HG03159 (cell line): ENCODE results near the gene FAM241A.
A peak's percentile ranks its signal among the peaks of the same experiment; 100 is the strongest.

Experiments used
- ATAC-seq: cut with Tn5 transposase; IDR thresholded peaks from one replicate; pipeline ENCODE4 v1.9.1; 2021; ENCODE audit warnings: mild to moderate bottlenecking, moderate library complexity; ENCODE audit not compliant: unreplicated experiment

The FAM241A gene

GRCh38 chr4:112210777-112211176 lies 65.5 kb downstream of the FAM241A start:
- no peak for ATAC-seq

GRCh38 chr4:112213091-112213490 lies 67.8 kb downstream of the FAM241A start:
- no peak for ATAC-seq

DNA sequence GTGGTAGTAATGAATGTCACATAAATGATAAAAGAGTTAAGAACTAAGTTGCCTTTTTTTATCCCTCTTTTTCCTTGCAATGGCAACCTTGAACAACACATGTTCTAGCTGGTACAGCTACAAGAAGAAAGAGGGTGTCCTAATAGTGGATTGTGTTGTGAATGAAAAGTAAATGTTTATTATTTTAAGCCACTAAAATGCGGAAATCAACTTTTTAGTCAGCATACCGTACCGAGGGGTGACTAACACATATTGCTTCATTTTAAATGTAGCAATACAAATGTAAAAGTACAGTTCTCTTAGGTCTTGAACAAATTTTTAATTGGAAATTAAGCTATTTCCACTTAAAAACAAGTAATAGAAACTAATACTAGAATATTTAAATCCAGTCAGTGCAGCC lies 68.6 kb downstream of the FAM241A start:
- no peak for ATAC-seq

- no peak for ATAC-seq
These were observed 69.4 kb downstream of the FAM241A start for GRCh38 chr4:112214390-112215264.

GRCh38 chr4:112219826-112220366 lies 74.6 kb downstream of the FAM241A start:
- no peak for ATAC-seq

GRCh38 chr4:112222219-112222955 lies 77.1 kb downstream of the FAM241A start:
- ATAC-seq: no peak

DNA sequence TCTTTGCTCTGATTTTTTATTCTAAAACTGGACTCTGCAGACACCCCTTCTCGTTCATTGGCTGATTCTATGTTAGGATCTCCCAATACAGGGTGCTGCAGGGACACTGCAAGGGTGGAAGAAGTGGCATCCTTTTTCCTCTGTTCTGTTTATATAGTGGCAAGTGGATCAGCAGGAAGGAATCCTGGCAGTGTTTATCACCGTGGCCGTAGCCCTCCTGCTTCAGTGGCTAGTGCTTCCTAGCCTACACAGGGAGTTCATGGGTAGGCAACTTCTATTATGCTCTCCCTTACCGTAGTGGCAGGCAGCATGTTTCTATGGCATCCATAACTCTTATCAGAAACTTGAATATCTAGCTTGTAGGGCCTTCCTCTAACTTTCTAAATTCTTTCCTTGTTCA lies 79.9 kb downstream of the FAM241A start:
- ATAC-seq: no peak

DNA sequence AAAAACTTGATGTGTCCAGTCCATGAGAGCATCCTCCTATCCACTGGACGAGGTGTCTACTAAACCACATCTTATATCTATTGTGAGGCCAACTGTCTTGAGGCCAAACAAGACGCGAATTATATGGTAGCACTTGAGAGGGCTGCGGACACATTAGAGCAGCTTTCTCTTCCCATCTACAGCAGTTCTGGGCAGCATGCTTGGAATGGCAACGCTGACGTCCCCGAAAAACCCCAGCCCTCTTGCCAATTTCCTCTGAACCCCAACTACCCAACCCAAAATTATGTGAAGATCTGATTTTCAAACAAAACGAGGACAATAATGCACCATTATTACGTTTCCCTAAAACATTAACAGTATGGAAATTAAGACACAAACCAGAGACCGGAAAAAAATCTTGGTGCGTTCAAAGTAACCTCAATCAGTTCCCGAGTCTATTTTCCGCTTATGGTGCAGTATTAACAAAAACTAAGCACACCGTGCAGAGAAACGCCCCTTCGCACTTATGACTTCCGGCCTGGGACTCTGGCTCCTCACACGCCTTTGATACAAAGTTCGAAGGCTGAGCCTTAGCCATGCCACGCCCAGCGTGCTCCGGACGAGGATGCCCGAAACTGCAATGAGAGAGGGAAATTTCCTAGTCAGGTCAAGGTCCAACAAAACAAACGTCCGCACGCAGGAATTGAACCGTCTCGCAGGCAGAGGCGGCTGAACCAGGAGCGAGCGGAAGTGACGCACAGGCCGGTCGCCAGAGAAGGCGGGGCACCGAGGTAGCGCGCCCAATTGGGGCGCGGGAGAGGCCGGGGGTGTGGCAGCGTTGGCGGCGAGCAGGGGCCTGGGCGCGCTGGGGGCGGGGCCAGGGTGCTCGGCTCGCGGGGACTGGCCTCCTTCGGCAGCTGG lies 85.9 kb downstream of the FAM241A start:
- peak; percentile 86 for ATAC-seq

DNA sequence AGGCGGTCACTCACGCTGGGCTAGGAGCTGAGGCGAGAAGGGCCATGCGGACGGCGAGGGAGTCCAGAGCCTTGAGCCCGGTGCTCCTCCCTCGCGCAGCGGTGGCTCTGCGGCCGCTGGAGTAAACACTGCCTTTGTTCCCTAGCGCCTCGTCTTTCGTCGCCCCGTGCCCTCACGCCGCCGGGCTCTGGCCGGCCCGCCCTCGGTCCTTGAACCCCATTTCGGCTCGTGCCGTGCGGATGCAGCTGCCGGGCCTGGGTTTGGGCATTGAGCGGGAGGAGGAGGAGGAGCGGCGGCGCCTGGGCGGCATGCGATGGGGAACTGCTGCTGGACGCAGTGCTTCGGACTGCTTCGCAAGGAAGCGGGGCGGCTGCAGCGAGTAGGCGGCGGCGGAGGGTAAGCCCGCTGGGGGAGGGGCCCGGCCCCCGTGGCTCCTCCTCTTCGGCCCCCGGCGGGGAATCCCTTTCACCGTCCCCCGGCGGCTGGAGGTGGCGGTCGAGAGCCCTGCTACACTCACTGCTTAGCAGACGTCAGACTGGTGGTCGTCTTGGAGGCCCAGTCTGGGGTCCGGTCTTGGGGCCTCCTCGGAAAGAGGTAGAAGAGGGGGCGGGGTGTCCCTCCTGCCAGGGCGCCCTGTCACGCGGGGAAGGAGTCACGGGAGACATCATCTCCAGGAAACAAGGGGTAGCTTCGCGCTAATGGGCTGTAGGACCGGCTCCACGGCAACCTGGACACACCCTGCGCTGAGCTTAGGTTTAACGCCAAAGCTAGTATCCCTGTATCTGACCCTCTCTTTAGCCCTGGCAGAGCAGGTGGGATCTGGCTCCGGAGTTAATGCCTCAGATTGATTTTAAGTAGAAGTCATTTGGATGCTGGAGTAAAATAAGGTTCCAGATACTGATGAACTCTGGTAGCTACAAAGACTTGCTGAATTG lies 86.8 kb downstream of the FAM241A start, which contains the start of gene AP1AR:
TSS of gene AP1AR (plus strand) at position 9 of the 935 bp plus-strand sequence. CDS start at position 314, 305 bp downstream.
- peak; percentile 68 for ATAC-seq

DNA sequence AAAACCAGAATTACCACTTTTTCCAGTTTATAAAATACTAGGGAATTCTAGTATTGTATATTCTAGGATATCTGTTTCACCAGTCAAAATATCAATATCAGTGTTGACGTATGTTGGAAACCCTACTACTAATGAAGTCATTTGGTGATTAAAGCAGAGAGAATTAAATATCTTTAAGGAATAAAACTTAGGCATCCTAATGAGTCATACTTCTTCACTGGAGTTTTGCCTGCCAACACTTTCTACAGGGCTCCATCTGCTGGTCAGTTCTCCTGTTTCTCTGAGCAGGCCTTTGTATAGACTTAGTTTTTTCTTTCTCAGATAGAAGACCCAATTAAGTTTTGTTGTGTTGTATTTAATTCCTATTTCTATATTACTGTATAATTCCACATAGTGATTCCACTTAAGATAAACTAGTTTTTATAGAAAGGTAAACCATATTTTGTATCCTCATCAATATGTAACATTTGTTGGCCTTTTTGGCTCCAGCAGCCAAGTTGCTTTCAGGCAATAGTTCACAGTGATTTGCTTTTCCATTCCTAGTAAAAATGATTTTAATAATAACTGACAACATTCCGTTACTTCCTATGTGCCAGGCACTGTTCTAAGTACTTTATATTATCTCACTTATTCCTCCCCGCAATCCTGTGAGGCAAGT lies 89.8 kb downstream of the FAM241A start:
- ATAC-seq: no peak

DNA sequence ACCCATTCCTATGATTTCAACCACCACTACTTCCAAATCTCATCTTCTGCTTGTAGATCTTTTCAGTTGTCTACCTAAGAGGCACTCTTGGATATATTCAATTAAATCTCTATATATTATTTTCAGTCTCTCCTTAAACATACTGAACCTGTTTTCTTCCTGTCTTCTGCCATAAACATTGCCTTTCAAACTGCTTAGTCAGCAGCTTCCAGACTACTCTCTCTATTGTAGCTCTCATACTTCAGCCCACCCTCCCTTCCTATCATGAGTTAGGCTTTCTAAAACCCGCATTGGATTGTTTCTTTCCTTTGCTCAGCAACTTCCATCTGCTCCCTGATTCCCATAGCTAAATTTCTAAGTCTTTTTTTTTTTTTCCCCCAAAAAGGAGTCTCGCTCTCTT lies 90.8 kb downstream of the FAM241A start:
- ATAC-seq: no peak

DNA sequence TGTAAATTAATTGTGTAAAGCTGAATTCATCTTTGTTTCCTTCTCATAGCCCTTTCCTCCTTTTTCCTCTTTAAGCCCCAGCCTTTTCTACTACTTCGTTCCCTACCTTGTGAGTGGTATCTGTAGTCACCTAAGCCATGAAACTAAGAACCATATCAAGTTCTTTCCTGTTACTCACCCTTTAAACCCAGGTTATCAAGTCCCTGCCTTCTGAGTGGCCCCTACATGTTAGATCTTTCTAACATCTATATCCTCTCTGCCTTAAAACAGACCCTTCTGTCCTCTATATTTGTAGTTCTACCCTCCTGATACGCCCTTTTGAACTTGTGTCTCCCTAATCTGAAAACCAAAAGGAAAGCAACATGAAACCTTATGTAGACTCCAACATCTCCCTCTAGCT lies 93.6 kb downstream of the FAM241A start:
- ATAC-seq: no peak
